ENCODE data around the gene PIGW. TPM values are rescaled to one million over a fixed set of nuclear protein-coding genes. Genes with fewer than 3 reads are reported as not detected.

PIGW gene, protein sequence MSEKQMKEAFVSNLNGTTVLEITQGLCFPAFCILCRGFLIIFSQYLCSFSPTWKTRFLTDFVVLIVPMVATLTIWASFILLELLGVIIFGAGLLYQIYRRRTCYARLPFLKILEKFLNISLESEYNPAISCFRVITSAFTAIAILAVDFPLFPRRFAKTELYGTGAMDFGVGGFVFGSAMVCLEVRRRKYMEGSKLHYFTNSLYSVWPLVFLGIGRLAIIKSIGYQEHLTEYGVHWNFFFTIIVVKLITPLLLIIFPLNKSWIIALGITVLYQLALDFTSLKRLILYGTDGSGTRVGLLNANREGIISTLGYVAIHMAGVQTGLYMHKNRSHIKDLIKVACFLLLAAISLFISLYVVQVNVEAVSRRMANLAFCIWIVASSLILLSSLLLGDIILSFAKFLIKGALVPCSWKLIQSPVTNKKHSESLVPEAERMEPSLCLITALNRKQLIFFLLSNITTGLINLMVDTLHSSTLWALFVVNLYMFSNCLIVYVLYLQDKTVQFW
- total RNA-seq, result 0.69 and 2.2 TPM in 2 replicates

DNA sequence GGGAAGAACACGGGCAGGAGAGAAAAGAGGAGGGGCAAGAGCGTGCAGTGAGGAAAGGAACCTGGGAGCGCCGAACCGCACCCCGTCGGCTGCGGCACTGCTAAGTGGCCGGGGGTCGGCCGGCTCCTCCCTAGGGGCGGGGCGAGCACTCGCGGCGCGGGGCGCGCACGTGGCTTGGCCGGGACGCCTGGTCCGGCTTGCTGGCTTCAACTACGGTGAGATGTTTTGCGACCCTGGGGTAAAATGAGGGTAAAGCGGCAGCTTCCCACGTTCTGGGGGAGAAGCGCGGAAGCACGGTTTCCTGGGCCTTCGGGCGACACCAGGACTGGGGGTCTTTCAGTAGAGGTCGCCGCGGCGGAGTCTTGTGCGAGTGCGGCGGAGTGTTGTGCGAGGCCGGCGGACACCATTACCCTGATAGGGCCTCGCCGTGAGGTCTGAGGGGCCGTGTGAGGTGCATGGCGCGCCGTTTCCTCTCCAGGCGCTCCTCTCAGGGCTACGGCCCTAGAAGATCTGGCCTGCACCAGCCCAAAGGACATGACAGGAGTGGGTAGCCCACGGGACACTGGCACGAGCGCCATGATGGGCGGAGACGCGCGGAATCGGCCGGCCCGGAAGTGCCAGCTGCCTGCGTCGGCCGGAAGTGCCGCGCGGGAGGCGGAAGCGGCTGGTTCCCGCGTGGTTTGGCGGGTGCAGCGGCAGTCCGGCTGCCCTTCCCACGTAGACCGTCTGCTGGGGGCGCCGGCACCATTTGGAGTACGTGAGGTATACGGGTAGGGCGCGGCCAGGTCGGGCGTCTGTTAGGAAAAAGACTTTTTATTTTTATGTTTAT is at the start of gene PIGW, which contains the start of gene MYO19:
PIGW (plus strand) TSS at position 148 of the 829 bp plus-strand sequence. CDS start 2,115 bp downstream, outside the sequence.
MYO19 (minus strand) TSS at position 29 of the 829 bp plus-strand sequence. CDS start 2,330 bp downstream, outside the sequence.

DNA sequence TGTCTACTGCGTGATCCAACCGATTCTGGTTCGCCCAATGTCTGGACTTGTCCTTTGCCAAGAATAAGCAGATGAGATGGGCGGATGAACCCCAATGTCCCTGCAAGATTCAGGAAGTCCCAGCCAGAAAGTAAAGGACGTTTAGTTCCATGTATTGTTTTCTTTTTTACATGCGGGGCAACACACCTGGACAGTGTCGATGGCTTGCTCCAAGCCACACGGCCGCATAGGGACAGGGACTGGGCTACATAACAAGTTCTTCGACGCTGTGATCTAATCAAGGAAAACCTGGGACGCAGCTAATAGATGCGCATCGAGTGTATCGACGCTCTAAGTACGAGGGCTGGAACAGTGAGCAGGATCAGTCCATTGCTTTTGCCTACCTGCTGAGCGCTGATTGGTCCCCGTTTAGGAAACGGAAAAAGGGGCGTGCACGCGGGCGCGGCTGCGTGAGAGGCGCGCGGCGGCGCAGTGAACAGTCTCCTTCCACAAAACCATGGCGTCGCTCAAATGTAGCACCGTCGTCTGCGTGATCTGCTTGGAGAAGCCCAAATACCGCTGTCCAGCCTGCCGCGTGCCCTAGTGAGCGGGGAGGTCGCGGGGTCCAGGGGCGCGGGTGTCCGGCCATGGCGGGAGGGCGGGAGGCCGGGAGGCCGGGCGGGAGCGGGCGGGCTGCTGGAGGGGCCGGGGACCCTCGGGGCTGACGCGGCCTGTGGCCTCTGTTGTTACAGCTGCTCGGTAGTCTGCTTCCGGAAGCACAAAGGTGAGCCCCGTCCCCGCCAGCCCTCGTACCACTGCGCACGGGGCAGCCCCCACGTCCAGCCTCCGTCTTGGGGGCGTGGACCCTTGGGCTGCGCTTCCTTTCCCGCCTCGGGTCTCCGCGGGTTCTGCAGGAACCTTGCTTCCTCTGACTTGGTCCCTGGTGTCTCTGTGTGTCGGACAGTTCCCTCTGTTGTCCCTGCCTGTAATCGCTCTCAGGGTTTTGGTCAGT is 48.3 kb upstream of the PIGW start, which contains the start of gene ZNHIT3:
ZNHIT3 (plus strand) TSS at position 478 of the 991 bp plus-strand sequence; CDS start at position 497, 19 bp downstream.

DNA sequence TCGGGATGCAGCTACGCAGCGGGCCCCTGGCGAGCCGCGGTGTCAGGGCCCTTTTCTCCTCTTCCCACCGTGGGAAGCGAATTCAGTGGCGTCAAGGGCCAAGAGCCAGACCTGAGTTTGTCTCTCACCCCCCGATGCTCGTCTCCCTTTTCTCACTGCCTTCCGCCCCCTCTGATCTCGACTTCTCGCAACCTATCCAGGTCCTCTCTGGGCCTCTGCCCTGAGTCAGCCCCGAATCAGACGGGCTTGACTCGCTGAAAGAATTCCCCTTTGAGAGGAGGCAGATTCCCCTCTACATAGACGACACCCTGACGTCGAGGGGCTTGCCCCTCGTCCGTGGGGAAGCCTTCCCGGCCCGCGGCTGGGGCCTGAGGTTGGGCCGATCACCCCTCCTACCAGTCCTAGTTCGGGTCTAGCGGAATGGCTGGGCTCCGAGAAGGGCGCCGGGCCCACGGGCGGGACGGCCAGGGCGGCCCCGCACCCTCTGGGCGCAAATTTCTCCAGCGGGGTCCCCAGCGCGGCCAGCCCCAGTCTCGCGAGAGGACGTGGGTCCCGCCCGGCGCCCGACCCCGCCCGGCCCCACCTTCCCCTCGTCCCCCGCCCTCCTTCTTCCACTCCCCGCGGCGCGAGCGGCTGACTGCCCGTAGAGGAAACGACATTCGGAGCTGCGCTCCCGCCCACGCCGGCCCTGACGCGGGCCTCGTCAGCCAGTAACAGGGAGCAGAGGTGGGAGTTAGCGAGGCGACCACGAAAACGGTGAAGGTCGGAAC is 9.7 kb downstream of the PIGW start, which contains the start of gene GGNBP2:
GGNBP2 (plus strand) TSS at position 613 of the 770 bp plus-strand sequence. CDS start 806 bp downstream, outside the sequence.

Other genes starting within 250 kb of the PIGW start
- not detected in 2 replicates for gene TBC1D3G, start 211.1 kb upstream of the PIGW start, total RNA-seq
- gene TBC1D3H, start 146.6 kb upstream of the PIGW start, total RNA-seq, result not detected in 2 replicates
- gene ZNHIT3, start 48.3 kb upstream of the PIGW start, total RNA-seq, result 26.6 and 31.9 TPM in 2 replicates
- 23.4 and 30.1 TPM in 2 replicates for gene MYO19, start 119 bp upstream of the PIGW start, total RNA-seq
- 76.1 and 103 TPM in 2 replicates for gene GGNBP2, start 9.9 kb downstream of the PIGW start, total RNA-seq
- 5.2 and 7.6 TPM in 2 replicates for gene DHRS11, start 56.9 kb downstream of the PIGW start, total RNA-seq
- 2.7 and 3.6 TPM in 2 replicates for gene MRM1, start 66.6 kb downstream of the PIGW start, total RNA-seq